HL-60/S4 treated with retinoic acid at 250 ng/mL for 4 days and 3 days (cell line): ENCODE data around the gene TCN2.
"Not testable (repeated sequence)": the region's sequence is repeated elsewhere in the genome, so short reads cannot be mapped to it uniquely, and the experiment has no call there.

Source experiments
- in situ Hi-C: fragments of 300-500 bp; cut with MboI; formaldehyde crosslinking; loops from 2 replicates; pipeline ENCODE4 v1.7.0; 2022; ENCODE audit warnings: low sequenced_read_pairs

Gene TCN2

DNA sequence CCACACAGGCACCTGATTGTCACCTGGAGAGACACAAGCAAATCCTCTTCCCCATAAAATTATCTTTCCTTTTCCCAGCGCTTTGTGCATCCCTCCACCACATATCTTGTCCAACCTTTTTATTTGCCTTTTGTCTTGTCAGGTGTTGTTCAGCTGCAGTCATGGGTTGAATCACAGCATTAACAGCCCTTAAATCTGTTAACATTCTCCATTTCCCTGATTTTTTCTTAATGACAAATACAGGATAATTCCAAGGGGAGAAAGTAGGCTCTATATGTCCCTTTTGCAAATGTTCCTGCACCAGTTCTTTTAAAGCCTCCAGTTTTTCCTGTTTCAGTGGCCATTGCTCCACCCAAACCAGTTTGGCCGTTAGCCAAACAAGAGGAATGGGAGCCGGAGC lies 69.6 kb downstream of the TCN2 start:
- in situ Hi-C loops, result not testable (repeated sequence)
